DMS53 treated with DMSO at 0.1 percent for 48 hours (cell line): Measurements from ENCODE around the gene AADACL4.
"Not testable (repeated sequence)": the region's sequence is repeated elsewhere in the genome, so short reads cannot be mapped to it uniquely, and the experiment has no call there.

Experiments used
- DNase-seq: peaks from one replicate; lab custom pipeline; 2025; ENCODE audit not compliant: unreplicated experiment; lab: John Stamatoyannopoulos, UW

The AADACL4 gene

DNA sequence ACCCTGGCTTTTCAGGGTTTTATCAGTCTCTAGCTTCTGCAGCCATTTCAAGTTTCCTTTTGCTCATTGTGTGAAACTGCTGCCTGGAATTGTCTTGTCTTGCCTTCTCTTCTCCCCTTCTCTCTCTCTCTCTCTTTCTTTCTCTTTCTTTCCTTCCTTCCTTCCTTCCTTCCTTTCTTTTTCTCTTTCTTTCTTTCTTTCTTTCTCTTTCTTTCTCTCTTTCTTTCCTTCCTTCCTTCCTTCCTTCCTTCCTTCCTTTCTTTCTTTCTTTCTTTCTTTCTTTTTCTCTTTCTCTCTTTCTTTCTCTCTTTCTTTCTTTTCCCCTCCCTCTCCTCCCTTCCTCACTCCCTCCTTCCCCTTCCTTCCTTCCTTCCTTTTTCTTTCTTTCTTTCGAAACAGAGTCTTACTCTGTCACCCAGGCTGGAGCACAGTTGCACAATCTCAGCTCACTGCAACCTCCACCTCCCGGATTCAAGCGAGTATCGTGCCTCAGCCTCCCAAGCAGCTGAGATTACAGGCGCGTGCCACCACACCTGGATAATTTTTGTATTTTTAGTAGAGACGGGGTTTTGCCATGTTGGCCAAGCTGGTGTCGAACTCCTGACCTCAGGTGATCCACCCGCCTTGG lies 14.1 kb downstream of the AADACL4 start:
- DNase-seq, result not testable (repeated sequence)

DNA sequence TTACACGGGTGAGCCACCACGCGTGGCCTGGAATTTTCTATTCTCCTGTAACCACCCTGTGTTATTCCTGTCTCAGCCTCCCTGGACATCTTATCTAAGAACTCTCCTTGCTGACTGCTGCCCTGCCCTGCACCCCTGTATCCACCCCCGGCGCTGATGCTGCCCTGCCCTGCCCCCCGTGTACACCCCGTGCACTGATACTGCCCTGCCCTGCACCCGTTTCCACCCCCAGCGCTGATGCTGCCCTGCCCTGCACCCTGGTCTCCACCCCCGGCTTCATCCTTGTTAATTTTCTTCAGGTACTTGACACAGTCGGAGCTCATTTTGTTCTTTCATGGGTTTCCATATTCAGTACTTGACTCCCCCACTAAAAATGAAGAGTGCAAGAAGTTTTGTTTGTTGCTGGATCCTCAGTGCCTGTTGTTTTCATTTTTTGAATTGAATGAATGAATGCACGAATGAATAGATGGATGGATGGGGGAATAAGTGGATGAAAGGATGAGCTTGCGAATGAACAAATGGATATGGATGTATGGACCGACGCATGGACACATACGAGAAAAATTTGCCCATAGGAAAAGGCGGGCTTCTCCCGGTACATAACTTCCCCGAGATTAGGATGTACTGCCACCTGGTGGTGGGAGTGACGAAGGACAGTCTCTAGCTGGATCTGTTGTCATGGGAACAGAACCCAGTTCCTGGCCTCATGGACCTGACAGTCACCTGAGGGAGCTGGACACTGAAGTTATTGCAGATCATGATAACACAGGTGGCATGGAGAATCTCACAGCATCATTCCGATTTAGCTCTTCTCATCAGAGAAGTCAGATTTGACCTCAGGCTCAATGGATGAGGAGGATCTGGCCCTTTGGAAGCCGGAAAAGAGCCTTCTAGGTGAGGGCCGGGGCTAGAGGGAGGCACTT lies 14.9 kb downstream of the AADACL4 start:
- DNase-seq, result peak; percentile 73

DNA sequence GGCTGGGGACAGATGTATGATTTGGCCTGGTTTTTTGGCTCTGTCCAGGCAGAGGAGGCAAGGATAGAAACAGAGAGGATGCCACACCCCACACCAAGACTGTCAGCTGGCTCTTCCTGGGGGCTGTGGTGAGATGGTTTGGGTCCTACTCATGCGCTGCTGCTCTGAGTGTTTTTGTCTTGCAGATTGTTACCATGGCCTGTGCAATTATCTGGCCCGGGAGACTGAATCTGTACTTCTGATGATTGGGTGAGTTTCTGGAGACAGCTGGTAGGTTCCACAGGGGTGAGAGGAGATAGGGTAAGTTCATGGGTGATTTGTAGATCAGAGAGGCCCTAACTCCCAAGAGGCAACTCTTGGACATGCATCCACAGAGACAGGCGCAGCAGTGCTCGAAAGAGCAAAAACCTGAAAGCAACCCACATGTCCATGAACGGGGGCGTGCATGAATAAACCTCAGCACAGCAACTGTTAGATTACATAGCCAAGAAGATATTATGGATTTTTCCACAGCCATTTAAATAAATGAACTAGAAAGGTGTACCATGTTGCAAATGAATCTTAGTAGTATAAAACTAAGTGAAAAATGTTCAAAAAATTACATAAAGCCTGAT lies 17.8 kb downstream of the AADACL4 start:
- no peak for DNase-seq

DNA sequence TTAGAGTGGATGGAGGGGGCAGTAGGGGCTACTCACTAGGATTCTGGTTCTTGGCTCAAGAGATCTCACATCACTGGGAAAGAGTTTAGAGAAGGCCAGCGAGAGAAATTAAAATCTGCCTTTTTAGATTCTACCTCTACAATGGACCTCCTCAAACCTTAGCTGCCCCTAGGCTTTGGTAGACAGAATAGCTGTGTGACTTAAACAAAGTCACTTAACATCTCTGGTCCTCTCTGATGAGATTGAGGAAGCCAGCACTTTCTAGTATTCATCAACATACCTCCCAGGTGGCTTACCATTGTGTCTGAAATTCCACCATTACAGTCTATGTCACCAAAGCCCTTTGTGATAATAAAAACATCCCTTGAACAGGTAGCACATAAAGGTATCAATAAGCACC lies 18.7 kb downstream of the AADACL4 start:
- no peak for DNase-seq

DNA sequence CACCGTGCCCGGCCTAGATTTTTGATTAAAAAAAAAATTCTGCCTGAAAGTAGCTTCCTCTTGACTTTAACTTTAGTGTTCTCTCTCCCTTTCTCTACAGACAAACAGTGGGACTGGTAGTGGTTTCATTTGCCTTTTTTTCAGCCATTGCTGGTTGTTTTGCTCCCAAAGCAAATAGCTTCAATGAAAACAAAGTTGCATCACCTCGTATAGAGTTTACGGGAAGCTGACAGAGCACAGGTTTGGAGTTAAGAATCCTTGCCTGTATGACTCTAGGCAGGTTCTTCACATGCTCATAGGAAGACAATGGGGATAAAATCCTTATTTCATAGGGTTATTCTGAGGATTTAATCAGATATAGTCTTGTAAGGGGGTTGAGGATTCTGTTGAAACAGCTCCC lies 21.6 kb downstream of the AADACL4 start:
- no peak for DNase-seq

DNA sequence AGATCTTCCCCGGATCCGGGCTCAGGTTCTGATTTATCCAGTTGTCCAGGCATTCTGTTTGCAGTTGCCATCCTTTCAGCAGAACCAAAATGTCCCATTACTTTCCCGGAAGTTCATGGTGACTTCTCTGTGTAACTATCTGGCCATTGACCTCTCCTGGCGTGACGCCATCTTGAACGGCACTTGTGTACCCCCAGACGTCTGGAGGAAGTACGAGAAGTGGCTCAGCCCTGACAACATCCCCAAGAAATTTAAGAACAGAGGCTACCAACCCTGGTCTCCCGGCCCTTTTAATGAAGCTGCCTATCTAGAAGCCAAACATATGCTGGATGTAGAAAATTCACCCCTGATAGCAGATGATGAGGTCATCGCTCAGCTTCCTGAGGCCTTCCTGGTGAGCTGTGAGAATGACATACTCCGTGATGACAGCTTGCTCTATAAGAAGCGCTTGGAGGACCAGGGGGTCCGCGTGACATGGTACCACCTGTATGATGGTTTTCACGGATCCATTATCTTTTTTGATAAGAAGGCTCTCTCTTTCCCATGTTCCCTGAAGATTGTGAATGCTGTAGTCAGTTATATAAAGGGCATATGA lies 22.4 kb downstream of the AADACL4 start:
- DNase-seq, result no peak

DNA sequence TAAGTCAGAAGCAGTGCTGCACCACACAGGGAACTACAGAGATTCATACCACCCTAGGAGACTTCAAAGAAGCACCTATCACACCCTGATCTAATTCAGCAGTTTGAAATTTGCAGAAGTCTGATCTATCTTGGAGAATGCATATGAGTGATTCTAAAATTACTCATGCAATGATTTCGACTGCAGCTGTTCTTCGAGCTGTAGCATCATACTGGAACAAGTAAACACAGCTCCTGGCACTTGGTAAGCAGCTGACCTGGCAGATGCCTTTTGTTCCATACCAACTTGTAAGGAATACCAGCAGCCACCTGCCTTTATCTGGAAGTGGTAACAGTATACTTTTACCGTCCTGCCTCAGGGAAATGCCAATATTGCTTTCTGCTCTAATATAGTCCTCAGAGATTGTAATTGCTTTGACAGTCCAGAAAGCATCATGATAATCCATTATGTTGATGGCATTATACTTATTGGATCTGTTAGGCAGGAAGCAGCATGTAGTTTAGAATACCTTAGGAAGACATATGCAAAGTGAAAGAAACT lies 25.7 kb downstream of the AADACL4 start:
- DNase-seq, result no peak

DNA sequence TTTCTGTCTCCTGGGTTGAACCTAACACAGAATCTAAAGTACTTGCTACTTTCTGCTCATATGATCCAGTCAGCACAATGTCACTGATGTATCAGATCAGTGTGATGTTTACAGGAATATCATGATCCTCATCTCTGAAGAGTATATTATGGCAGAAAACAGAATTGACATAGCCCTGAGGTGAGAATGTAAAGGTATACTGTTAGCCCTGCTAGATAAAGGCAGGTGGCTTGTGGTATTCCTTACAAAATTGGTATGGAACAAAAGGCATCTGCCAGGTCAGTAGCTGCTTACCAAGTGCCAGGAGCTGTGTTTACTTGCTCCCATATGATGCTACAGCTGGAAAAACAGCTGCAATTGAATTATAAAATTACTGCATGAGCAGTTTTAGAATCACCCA lies 30.5 kb downstream of the AADACL4 start:
- no peak for DNase-seq

DNA sequence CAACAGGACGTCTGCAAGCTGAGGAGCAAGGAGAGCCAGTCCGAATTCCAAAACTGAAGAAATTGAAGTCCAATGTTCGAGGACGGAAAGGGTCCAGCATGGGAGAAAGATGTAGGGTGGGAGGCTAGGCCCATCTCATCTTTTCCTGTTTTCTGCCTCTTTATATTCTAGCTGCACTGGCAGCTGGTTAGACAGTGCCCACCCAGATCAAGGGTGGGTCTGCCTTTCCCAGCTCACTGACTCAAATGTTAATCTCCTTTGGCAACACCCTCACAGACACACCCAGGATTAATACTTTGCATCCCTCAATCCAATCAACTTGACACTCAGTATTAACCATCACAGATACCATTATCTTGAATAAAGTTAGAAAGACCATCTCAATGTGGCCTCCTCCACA lies 32.2 kb downstream of the AADACL4 start:
- DNase-seq, result not testable (repeated sequence)

DNA sequence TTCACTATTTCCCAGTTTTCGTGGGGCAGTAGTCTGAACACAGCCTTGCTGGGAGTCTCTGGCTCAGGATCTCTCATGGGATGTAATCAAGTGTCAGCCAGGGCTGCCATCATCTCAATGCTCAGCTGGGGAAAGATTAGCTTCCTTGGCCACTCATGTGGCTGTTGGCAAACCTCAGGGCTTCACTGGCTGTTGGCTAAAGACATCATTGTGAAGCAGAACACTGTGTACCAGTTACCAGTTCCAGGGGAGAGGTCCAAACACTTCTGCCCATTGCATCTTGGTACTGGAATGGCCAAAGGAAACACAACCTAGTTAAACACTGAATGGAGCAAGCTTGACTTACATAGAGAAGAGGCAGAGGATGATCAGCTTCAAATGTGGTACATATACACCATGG lies 33.7 kb downstream of the AADACL4 start:
- no peak for DNase-seq

DNA sequence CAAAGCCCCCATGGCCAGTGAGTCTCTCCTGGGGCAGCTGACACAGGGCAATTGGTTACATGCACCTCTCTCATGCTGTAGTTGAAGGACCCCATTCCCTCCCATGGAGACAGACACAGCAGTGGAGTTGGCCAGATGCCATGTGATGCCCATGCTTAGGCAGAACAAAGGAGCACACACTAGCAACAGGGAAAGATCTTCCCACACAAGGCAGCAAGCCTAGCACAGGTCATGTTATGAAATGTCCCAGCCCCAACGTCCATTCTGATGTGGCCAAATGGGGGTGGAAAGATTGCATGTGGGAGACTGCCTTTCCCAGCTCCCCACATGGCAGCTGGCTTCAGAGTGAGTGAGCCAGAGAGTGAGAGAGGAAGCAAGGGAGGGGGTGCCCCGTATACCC lies 34.5 kb downstream of the AADACL4 start:
- no peak for DNase-seq

DNA sequence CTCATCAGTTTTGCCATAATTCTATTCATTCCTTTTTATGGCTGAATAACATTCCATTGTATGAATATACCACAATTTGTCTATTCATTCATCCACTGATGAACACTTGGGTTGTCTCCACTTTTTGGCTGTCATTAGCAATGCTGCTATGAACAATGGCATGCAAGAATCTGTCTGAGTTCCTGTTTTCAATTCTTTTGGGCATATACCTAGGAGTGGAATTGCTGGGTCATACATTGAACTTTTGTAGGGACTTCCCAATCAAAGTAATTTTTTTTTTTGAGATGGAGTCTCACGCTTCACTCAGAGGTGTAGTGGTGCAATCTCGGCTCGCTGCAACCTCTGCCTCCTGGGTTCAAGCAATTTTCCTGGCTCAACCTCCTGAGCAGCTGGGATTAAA lies 34.9 kb downstream of the AADACL4 start:
- DNase-seq, result no peak

DNA sequence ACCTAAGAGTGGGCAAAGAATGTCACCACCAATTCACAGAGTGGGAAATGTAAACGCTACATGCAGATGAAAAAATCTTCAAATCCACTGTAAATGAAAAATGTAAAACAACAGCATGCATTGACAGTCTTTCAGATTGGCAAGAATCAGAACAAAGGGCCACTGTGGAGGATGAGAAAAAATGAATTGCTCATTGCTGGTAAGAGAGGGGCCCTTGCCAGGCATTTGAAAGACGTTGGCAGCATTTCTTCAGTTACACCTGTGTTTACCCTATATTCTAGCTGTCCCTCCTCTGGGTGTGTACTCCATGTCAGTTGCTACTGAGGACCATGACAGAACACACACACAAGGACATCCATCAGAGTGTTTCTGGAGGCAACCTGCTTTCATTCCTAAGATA lies 46.3 kb downstream of the AADACL4 start:
- DNase-seq, result no peak

DNA sequence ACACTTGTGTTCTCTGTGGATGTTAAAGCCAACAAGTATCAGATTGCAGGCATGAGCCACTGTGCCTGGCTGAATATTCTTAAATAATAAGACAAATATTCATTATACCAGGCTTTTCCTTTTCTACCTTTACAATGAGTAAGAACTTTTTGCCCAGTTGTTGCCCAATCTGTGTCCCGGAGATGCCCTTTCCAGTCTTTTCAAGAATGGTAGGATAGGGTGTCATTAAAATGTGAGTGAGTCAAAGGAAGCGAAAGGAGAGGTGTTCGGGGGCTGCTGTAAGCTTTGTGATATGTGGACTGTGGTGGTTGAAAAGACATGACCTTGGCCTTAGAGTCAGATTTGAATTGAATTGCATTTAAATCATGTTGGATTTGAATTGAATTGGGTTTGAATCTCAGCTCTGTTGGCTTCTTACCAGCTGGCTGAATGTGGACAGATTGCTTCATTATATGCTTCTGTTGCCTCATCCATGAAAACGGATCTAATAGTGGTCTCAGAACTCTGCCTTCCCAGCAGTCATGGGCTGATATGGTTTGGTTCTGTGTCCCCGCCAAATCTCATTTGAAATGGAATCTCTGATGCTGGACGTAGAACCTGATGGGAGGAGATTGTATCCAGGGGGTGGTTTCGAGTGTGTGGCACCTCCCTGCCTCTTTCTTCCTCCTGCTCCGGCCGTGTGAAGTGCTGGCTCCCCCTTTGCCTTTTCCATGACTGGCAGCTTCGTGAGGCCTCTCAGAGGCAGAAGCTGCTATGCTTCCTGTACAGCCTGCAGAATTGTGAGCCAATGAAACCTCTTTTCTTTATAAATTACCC lies 49.3 kb downstream of the AADACL4 start:
- no peak for DNase-seq

DNA sequence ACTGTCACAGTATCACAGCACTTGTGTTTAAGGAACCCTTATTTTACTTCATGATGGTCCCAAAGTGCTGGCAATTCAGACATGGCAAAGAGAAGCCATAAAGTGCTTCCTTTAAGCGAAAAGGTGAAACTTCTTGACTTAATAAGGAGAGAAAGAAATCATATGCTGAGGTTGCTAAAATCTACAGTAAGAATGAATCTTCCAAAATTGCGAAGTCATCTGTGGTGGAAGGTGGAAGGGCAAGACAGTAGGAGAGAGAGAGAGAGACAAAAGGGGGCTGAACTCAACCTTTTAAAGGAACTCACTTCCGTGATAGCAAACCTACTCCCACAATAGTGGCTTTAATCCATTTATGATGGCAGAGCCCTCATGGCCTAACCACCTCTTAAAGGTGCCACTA lies 52.8 kb downstream of the AADACL4 start:
- DNase-seq, result no peak

DNA sequence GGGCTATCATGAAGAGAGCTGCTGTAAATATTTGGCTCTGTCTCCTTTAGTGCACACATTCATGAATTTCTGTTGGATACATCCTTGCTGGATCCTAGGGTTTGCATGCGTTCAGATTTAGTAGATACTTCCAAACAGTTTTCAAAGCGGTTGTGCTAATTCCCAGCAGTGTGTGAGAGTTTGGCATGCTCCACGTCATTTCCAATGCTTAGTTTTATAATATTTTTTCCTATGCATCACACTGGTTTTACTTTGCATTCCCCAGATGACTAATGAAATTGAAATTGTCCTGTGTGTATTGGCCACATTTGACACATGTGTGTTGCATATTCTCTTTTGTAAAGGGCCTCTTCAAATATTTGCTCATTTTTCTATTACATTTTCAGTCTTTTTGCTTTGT lies 53.5 kb downstream of the AADACL4 start:
- no peak for DNase-seq

DNA sequence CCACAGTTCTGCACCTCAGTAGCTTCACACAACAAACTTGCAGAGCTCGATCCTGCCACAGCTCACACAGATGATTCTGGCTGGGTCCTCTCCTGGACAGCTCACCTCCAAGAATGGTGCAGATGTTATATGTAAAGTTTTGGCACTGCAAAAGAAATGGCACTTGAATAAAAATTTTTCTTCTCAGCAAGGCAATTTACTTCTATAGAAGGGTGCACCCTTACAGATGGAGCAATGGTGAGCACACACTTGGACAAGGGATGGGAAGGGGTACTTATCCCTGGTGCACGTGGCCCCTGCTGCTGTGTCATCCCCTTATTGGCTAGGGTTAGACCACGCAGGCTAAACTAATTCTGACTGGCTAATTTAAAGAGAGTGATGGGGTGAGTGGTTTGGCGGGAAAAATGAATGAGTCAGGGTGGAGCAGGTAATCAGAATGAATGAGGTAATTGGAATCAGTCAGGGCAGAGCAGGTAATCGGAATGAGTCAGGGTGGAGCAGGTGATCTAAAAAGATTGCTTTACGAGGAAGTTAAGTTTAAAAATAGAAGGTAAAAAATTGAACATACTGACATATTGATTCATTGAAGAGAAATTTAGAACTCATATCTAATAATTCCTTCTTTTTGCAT lies 60.1 kb downstream of the AADACL4 start:
- DNase-seq, result no peak

DNA sequence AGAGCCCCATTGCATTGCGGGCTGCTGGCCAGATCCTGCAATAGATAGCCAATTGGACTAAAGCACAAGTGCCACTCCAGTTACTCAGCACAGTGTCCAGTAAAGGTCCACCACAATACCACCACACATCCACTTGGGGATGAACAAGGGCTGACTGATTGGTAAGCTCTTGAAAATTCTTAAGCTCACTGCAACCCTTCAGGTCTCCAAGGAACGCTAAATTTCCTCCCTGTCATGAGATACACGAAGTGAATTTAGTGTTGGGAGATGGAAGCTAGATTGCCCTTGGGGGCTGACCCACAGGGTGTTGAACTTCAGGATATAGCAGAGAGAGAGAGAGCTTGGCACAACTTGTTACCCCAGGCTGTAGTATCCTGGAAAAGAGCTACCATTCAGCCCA lies 62.2 kb downstream of the AADACL4 start:
- no peak for DNase-seq

DNA sequence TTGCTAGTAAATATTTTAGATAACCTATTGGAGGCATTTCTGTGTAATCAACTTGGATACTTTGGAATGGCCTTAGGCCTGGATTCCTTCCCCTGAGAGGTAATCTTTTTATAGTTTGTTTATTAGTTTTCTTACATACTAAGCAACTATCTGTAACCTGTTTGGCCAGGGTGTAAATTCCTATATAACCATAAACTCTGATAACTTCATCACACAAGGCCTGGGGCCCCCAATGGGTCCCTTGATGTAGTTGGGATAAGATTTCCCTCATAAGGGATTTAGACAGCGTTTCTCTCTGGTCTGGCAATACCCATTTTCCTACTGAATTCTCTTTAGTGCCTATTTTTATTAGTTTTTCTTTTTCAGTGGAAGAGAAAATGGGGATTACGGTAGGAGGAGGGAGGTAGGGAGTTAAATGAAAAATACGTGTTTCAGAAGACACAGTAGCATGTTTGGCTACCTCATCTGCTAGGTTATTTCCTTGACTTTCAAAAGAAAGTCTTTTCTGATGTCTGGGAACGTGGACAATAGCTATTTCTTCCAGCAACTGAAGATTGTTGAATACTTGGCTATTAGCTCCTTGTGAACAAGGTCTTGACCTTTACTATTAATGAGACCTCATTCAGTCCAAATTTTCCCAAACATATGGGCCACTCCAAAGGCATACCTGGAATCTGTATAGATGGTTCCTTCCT lies 64.7 kb downstream of the AADACL4 start:
- DNase-seq, result no peak

DNA sequence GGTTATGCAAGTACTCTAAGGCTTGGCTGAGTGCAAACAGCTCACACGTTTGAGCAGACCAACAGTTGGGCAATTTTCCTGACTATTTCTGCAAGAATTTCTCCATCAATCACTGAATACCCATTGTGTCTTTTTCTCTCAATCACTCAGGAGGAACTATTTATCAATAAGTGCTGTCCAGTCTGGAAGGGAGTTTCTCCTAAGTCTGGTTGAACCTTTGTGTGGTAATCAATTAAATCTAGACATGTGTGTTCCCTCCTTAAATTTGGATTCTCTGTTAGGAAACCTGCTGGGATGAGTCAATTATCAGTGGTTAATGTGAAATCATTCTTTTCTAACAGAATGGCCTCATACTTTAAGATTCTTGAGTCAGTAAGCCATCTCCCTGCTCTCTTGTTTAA lies 65.2 kb downstream of the AADACL4 start:
- no peak for DNase-seq
